OCI-LY7 (cell line): ENCODE results near the gene B3GALT6. TPM values are rescaled to one million over a fixed set of nuclear protein-coding genes. Genes with fewer than 3 reads are reported as not detected.

Experiments
- BruUV-seq: library from RNA; stranded (reverse); fragments of 400-500 nt; replicated peaks from 2 replicates; lab custom pipeline; 2021; lab: Mats Ljungman, UMichigan
- CTCF ChIA-PET: fragments of 300-600 bp; sonication (Branson Sonifier 250); formaldehyde crosslinking; loops from one replicate; lab custom pipeline; 2022; ENCODE audit warnings: antibody characterized with exemption; ENCODE audit not compliant: unreplicated experiment; lab: Charles Lee
- POLR2A ChIA-PET: fragments of 300-600 bp; sonication (Branson Sonifier 250); formaldehyde crosslinking; loops from one replicate; lab custom pipeline; 2022; ENCODE audit warnings: antibody characterized with exemption; lab: Charles Lee
- DNase-seq: peaks from one replicate; pipeline ENCODE4 v3.0.0-alpha.2; 2015; ENCODE audit warnings: low spot score
- H2AFZ ChIP-seq: fragments of 200-600 bp; sonication (generic), shearing (Covaris generic); 2 replicates; pipeline ENCODE4 v1.6.1; 2014; ENCODE audit warnings: mild to moderate bottlenecking, antibody characterized with exemption, low read length, moderate library complexity
- H3K27ac ChIP-seq: fragments of 200-600 bp; sonication (generic); 2 replicates; pipeline ENCODE4 v1.5.1; 2014; ENCODE audit warnings: mixed run types, low read depth, mild to moderate bottlenecking, moderate library complexity, low read length, inconsistent platforms; ENCODE audit not compliant: poor library complexity, severe bottlenecking
- H3K36me3 ChIP-seq: fragments of 200-600 bp; sonication (generic); 2 replicates; pipeline ENCODE4 v1.6.1; 2014; ENCODE audit warnings: mild to moderate bottlenecking, antibody characterized with exemption, low read length, moderate library complexity, mixed read lengths; ENCODE audit not compliant: insufficient read depth
- H3K4me1 ChIP-seq: fragments of 200-600 bp; sonication (generic); 2 replicates; pipeline ENCODE4 v1.5.1; 2014; ENCODE audit warnings: mild to moderate bottlenecking, low read length; ENCODE audit not compliant: insufficient read depth, poor library complexity, severe bottlenecking
- H3K4me2 ChIP-seq: fragments of 200-600 bp; sonication (generic); 2 replicates; pipeline ENCODE4 v1.6.1; 2014; ENCODE audit warnings: mild to moderate bottlenecking, low read length
- H3K4me3 ChIP-seq: fragments of 200-600 bp; sonication (generic); 2 replicates; pipeline ENCODE4 v1.5.1; 2014; ENCODE audit warnings: mild to moderate bottlenecking, low read depth, low read length; ENCODE audit not compliant: poor library complexity, severe bottlenecking
- H3K79me2 ChIP-seq: fragments of 200-600 bp; sonication (generic); 2 replicates; pipeline ENCODE4 v1.6.1; 2016; ENCODE audit warnings: low read depth, mild to moderate bottlenecking, low read length, moderate library complexity, mixed read lengths; ENCODE audit not compliant: insufficient read depth
- H3K9me2 ChIP-seq: fragments of 200-600 bp; sonication (generic); 2 replicates; pipeline ENCODE4 v1.6.1; 2016; ENCODE audit warnings: mild to moderate bottlenecking, low read length, mixed read lengths; ENCODE audit not compliant: insufficient read depth
- H3K9me3 ChIP-seq: fragments of 200-600 bp; sonication (generic); 2 replicates; pipeline ENCODE4 v1.6.1; 2014; ENCODE audit warnings: mild to moderate bottlenecking, mixed run types, low read length, mixed read lengths
- H4K20me1 ChIP-seq: fragments of 200-600 bp; sonication (generic); 2 replicates; pipeline ENCODE4 v1.6.1; 2014; ENCODE audit warnings: mild to moderate bottlenecking, antibody characterized with exemption, low read length, moderate library complexity, mixed read lengths; ENCODE audit not compliant: insufficient read depth
- EZH2phosphoT487 ChIP-seq: fragments of 200-600 bp; sonication (generic); IDR thresholded peaks from 2 replicates; pipeline ENCODE4 v1.6.1; 2018; ENCODE audit warnings: low read depth, borderline replicate concordance, mild to moderate bottlenecking, mixed run types, antibody characterized with exemption, low read length, moderate library complexity, mixed read lengths
- intact Hi-C: fragments of 100-400 bp; cut with micrococcal nuclease; formaldehyde crosslinking; loops from one replicate; pipeline ENCODE4 v1.10.0; 2022; ENCODE audit not compliant: unreplicated experiment
- total RNA-seq, 2 experiments: library from RNA; depleted of rRNA in 1 of 2; stranded (reverse); fragments of >200 nt in 1 of 2; shearing (Covaris generic) in 1 of 2; gene quantifications; 2 replicates each; pipeline ENCODE4 v1.2.3, GENCODE V29; 2014 to 2022
- TF ChIP-seq, protein P1 (sequence below): fragments of 200-600 bp; sonication (generic); conservative IDR thresholded peaks from 2 replicates; pipeline ENCODE4 v1.5.1; 2014; ENCODE audit warnings: mild to moderate bottlenecking, antibody characterized with exemption, low read length, moderate library complexity, mixed read lengths

B3GALT6 gene
- total RNA-seq, 2 experiments from 2014 or later, result 27.1 to 36.2 TPM

DNA sequence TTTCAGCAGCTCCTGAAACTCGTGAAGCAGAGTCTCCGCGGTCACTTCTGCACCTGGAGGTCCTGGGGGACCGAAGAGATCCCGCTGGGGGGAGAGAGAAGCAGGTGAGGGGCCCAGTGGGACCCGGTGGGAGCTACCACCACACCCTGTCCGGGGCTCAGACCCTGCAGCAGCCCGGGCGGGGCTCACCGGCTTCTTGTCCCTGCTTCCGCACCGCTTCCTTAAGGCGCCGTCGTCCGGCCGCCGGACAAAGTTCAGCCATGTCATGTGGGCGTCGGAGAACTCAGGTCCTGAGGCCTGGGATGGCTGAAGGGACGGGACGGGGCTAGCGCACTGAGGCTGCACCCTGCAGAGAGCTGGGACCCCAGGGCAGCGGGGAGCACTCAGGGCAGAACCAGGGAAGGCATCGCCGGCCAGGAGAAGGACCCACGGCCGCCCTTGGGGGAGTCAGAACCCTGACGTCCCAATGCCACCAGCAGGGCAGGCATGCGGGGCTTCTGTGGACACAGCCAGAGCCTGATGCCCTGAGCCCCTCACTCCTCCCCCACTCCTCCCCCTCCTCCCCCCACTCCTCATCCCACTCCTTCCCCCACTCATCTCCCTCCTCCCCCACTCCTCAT is 12.3 kb downstream of the B3GALT6 start:
- no TSS peak for BruUV-seq
- Histone ChIP-seq H3K4me2 (no peak overlapping the region), H3K9me2 (no peaks in the 10 kb centered on the region), H3K79me2 (no peaks in the 10 kb centered on the region), H2AFZ (no peak overlapping the region), H4K20me1 (no peaks in the 10 kb centered on the region), H3K36me3 (no peaks in the 10 kb centered on the region), H3K9me3 (no peaks in the 10 kb centered on the region), H3K27ac (no peak overlapping the region), H3K4me3 (no peak overlapping the region), H3K4me1 (no peaks in the 10 kb centered on the region)
- ChIA-PET CTCF (no interaction called here), POLR2A (no interaction called here)
- intact Hi-C loops, result no loop called here
- DNase-seq, result no peak
- TF ChIP-seq, protein P1, sequence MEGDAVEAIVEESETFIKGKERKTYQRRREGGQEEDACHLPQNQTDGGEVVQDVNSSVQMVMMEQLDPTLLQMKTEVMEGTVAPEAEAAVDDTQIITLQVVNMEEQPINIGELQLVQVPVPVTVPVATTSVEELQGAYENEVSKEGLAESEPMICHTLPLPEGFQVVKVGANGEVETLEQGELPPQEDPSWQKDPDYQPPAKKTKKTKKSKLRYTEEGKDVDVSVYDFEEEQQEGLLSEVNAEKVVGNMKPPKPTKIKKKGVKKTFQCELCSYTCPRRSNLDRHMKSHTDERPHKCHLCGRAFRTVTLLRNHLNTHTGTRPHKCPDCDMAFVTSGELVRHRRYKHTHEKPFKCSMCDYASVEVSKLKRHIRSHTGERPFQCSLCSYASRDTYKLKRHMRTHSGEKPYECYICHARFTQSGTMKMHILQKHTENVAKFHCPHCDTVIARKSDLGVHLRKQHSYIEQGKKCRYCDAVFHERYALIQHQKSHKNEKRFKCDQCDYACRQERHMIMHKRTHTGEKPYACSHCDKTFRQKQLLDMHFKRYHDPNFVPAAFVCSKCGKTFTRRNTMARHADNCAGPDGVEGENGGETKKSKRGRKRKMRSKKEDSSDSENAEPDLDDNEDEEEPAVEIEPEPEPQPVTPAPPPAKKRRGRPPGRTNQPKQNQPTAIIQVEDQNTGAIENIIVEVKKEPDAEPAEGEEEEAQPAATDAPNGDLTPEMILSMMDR, result no peak
- no peak for TF ChIP-seq EZH2phosphoT487

DNA sequence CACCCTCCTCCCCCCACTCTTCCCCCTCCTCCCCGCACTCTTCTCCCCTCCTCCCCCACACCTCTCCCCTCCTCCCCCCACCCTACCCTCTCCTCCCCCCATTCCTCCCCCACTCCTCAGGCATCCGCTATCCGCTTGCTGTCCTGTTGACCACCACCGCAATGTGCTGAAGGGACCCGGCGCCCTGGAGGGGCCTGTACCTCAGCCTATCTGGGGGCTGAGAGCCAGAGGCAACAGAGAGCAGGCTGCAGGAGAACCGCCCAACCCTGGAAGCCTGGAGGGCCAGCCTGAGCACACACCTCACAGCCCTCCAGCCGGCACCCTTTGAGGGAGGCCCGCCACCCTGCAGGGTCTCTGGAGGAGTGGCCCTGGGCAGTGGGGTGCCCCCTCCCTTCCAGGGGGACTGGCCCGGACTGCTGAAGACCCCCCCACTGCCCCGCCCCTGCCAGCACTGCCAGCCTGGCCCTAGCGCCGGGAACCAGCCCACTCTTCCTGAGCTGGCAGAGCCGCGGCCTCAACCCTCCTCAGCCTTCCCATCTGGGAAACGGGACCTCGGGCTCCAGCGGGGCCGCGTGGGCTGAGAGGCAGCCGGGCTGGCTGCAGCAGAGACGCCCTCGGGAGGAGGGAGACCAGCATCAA is 13.3 kb downstream of the B3GALT6 start:
- intact Hi-C loops, result no loop called here
- Histone ChIP-seq H4K20me1 (no peaks in the 10 kb centered on the region), H2AFZ (no peak overlapping the region), H3K36me3 (no peaks in the 10 kb centered on the region), H3K9me3 (no peaks in the 10 kb centered on the region), H3K4me3 (no peak overlapping the region), H3K4me2 (no peak overlapping the region), H3K4me1 (peaks cover under 1% of the 10 kb centered on the region), H3K79me2 (no peaks in the 10 kb centered on the region), H3K9me2 (no peaks in the 10 kb centered on the region), H3K27ac (no peak overlapping the region)
- BruUV-seq, result no TSS peak
- TF ChIP-seq, protein P1, result no peak
- no peak for TF ChIP-seq EZH2phosphoT487
- no peak for DNase-seq
- CTCF ChIA-PET, result no interaction called here
- POLR2A ChIA-PET, result no interaction called here
